Measurements from ENCODE around the gene MRE11. TPM values are rescaled to one million over a fixed set of nuclear protein-coding genes. Genes with fewer than 3 reads are reported as not detected.

The MRE11 gene
- total RNA-seq, 1 experiment from 2014 or later: 27.2 TPM

GRCh38 chr11:94504689-94505293, 11.1 kb upstream of the MRE11 start:
- intact Hi-C loops (cut with micrococcal nuclease; ENCODE audit: unreplicated experiment): loop anchor here (1.0 to 10.0 kb wide), 4 partner anchors 177 to 1270 kb away; no protein-coding TSS in a partner anchor
- DNase-seq: no peak
- Mint-ChIP-seq H3K27ac (ENCODE audit: unreplicated experiment) (no peak overlapping the region), H3K27me3 (ENCODE audit: unreplicated experiment) (no peaks in the 10 kb centered on the region), H3K4me3 (ENCODE audit: low read depth, unreplicated experiment) (no peak overlapping the region), H3K9me3 (ENCODE audit: low read depth, unreplicated experiment) (no peaks in the 10 kb centered on the region), H3K4me1 (ENCODE audit: low read depth, unreplicated experiment) (no peaks in the 10 kb centered on the region), H3K36me3 (ENCODE audit: insufficient read depth, unreplicated experiment) (no peaks in the 10 kb centered on the region)
- peak; percentile 36 for TF ChIP-seq CTCF (IDR thresholded peaks at IDR 0.05; ENCODE audit: unreplicated experiment)
- no TSS peak for BruUV-seq (replicated peaks)
- CTCF ChIA-PET: interaction anchor here (0.6 to 1.7 kb wide), 2 partner anchors 240 to 609 kb away, joined by 3 to 8 read pairs; no protein-coding TSS in a partner anchor

- intact Hi-C loops (cut with micrococcal nuclease; ENCODE audit: unreplicated experiment): loop anchor here (5.0 to 10.0 kb wide), 3 partner anchors 174 to 1267 kb away; no protein-coding TSS in a partner anchor
- Mint-ChIP-seq H3K4me3 (ENCODE audit: low read depth, unreplicated experiment) (no peak overlapping the region), H3K4me1 (ENCODE audit: low read depth, unreplicated experiment) (no peaks in the 10 kb centered on the region), H3K27me3 (ENCODE audit: unreplicated experiment) (no peaks in the 10 kb centered on the region), H3K36me3 (ENCODE audit: insufficient read depth, unreplicated experiment) (peaks cover 4% of the 10 kb centered on the region), H3K9me3 (ENCODE audit: low read depth, unreplicated experiment) (no peaks in the 10 kb centered on the region), H3K27ac (ENCODE audit: unreplicated experiment) (no peak overlapping the region)
- DNase-seq: no peak
- BruUV-seq (replicated peaks): no TSS peak
- TF ChIP-seq CTCF (IDR thresholded peaks at IDR 0.05; ENCODE audit: unreplicated experiment): no peak
- CTCF ChIA-PET: no interaction called here
Observed at GRCh38 chr11:94501522-94501921, 7.9 kb upstream of the MRE11 start.

GRCh38 chr11:94500181-94500580, 6.5 kb upstream of the MRE11 start:
- no TSS peak for BruUV-seq (replicated peaks)
- DNase-seq: no peak
- no peak for TF ChIP-seq CTCF (IDR thresholded peaks at IDR 0.05; ENCODE audit: unreplicated experiment)
- no peaks in the 10 kb centered on the region for H3K27me3 Mint-ChIP-seq (ENCODE audit: unreplicated experiment)
- intact Hi-C loops (cut with micrococcal nuclease; ENCODE audit: unreplicated experiment): loop anchor here (5.0 to 10.0 kb wide), 3 partner anchors 173 to 1265 kb away; no protein-coding TSS in a partner anchor
- H3K36me3 Mint-ChIP-seq (ENCODE audit: insufficient read depth, unreplicated experiment): peaks cover 6% of the 10 kb centered on the region
- H3K4me1 Mint-ChIP-seq (ENCODE audit: low read depth, unreplicated experiment): no peaks in the 10 kb centered on the region
- no peaks in the 10 kb centered on the region for H3K9me3 Mint-ChIP-seq (ENCODE audit: low read depth, unreplicated experiment)
- CTCF ChIA-PET: no interaction called here
- H3K27ac Mint-ChIP-seq (ENCODE audit: unreplicated experiment): no peak overlapping the region
- H3K4me3 Mint-ChIP-seq (ENCODE audit: low read depth, unreplicated experiment): no peak overlapping the region

- Mint-ChIP-seq H3K4me1 (ENCODE audit: low read depth, unreplicated experiment) (peaks cover 8% of the 10 kb centered on the region), H3K36me3 (ENCODE audit: insufficient read depth, unreplicated experiment) (peaks cover 28% of the 10 kb centered on the region), H3K27ac (ENCODE audit: unreplicated experiment) (peak overlapping the region; percentile 86), H3K9me3 (ENCODE audit: low read depth, unreplicated experiment) (no peaks in the 10 kb centered on the region), H3K27me3 (ENCODE audit: unreplicated experiment) (no peaks in the 10 kb centered on the region), H3K4me3 (ENCODE audit: low read depth, unreplicated experiment) (peak overlapping the region; percentile 81)
- CTCF ChIA-PET: interaction anchor here (0.6 to 1.3 kb wide), 2 partner anchors 188 to 599 kb away, joined by 4 read pairs; no protein-coding TSS in a partner anchor
- no peak for TF ChIP-seq CTCF (IDR thresholded peaks at IDR 0.05; ENCODE audit: unreplicated experiment)
- DNase-seq: no peak
- no TSS peak for BruUV-seq (replicated peaks)
- intact Hi-C loops (cut with micrococcal nuclease; ENCODE audit: unreplicated experiment): loop anchor here (5.0 kb wide), 1 partner anchor 217 kb away; no protein-coding TSS in a partner anchor
Observed at GRCh38 chr11:94494126-94494680, 559 bp upstream of the MRE11 start.

Measured in Calu3 (cell line).